Measurements from ENCODE around the gene GRM7. TPM values are rescaled to one million over a fixed set of nuclear protein-coding genes. Genes with fewer than 3 reads are reported as not detected.

Gene GRM7
- total RNA-seq, 1 experiment from 2014 or later: 0.28 TPM

GRCh38 chr3:6821411-6821810 lies 39.5 kb upstream of the GRM7 start:
- Histone ChIP-seq H3K4ac (ENCODE audit: low read depth, low read length) (no peak overlapping the region), H2BK120ac (ENCODE audit: low read depth, low read length, poor library complexity, severe bottlenecking) (no peak overlapping the region), H3K27me3 (ENCODE audit: insufficient read depth, low read length) (no peaks in the 10 kb centered on the region), H3K79me1 (ENCODE audit: insufficient read depth, low read depth, low read length, poor library complexity, severe bottlenecking) (no peaks in the 10 kb centered on the region), H3K18ac (ENCODE audit: insufficient read length, low read depth, low read length) (no peak overlapping the region), H4K5ac (ENCODE audit: insufficient read length, low read depth, low read length) (no peak overlapping the region), H3K4me1 (ENCODE audit: insufficient read depth, low read length) (no peaks in the 10 kb centered on the region), H3K56ac (ENCODE audit: insufficient read length, low read depth, low read length) (no peak overlapping the region), H4K91ac (ENCODE audit: insufficient read length, low read depth, low read length) (no peak overlapping the region), H2AK5ac (ENCODE audit: insufficient read length, low read length) (no peak overlapping the region), H2BK5ac (ENCODE audit: insufficient read length, low read length) (no peak overlapping the region), H3K23ac (ENCODE audit: insufficient read length, low read depth, low read length) (no peak overlapping the region), H3K79me2 (ENCODE audit: insufficient read depth, low read length) (no peaks in the 10 kb centered on the region), H3T11ph (ENCODE audit: low read length) (no peak overlapping the region), H3K27ac (ENCODE audit: insufficient read length, low read depth, low read length) (no peak overlapping the region), H2BK12ac (ENCODE audit: insufficient read length, low read depth, low read length) (no peak overlapping the region), H2BK20ac (ENCODE audit: low read depth, low read length, poor library complexity, severe bottlenecking) (no peak overlapping the region), H3K9me3 (ENCODE audit: control insufficient read depth, low read depth, low read length) (no peaks in the 10 kb centered on the region), H2AFZ (ENCODE audit: low read length) (no peak overlapping the region), H2BK15ac (ENCODE audit: low read depth, low read length) (no peak overlapping the region), H3K4me2 (ENCODE audit: insufficient read depth, insufficient read length, low read length) (no peak overlapping the region), H4K8ac (replicated peaks; ENCODE audit: insufficient read length, low read depth, low read length) (no peak overlapping the region), H4K20me1 (ENCODE audit: control insufficient read depth, insufficient read depth, insufficient read length) (no peaks in the 10 kb centered on the region), H3K14ac (ENCODE audit: insufficient read depth, low read length) (no peak overlapping the region), H3K23me2 (ENCODE audit: insufficient read length, low read depth, low read length, poor library complexity, severe bottlenecking) (no peaks in the 10 kb centered on the region), H3K9ac (ENCODE audit: extremely low read depth, insufficient read length, low read length) (no peak overlapping the region)
- Mint-ChIP-seq H3K4me1 (no peaks in the 10 kb centered on the region), H3K36me3 (ENCODE audit: insufficient read depth in 1 of 3, low read depth in 3 of 3) (no peaks in the 10 kb centered on the region; a peak in 1 of 7 replicates), H3K27me3 (ENCODE audit: low read depth) (no peaks in the 10 kb centered on the region), H3K27ac (no peak overlapping the region), H3K9me3 (no peaks in the 10 kb centered on the region), H3K4me3 (no peak overlapping the region)
- WGBS (ENCODE audit: extremely low coverage, insufficient read length, low lambda C conversion rate): no CpG with 5 or more reads among the region's 3 CpGs
- DNase-seq: no peak
- TF ChIP-seq CTCF (conservative IDR thresholded peaks at IDR 0.05): no peak
